Left ventricle myocardium inferior (tissue), 1 donor: ENCODE data around the gene SAPCD2. TPM values are rescaled to one million over a fixed set of nuclear protein-coding genes. Genes with fewer than 3 reads are reported as not detected.

ENCODE experiments used
- DNase-seq: peaks from one replicate; pipeline ENCODE4 v3.0.0-alpha.2; 2020
- H3K27ac ChIP-seq: fragments of 200-600 bp; replicated peaks from 2 replicates; pipeline ENCODE4 v1.8.0; 2021
- H3K27me3 ChIP-seq: fragments of 200-600 bp; 2 replicates; pipeline ENCODE4 v1.8.0; 2021; ENCODE audit warnings: low read depth
- H3K36me3 ChIP-seq: fragments of 200-600 bp; 2 replicates; pipeline ENCODE4 v1.8.0; 2021
- H3K4me1 ChIP-seq: fragments of 200-600 bp; 2 replicates; pipeline ENCODE4 v1.8.0; 2021
- H3K4me3 ChIP-seq: fragments of 200-600 bp; 2 replicates; pipeline ENCODE4 v1.8.0; 2021; ENCODE audit warnings: mild to moderate bottlenecking, moderate library complexity
- H3K9me3 ChIP-seq: fragments of 200-600 bp; replicated peaks from 2 replicates; pipeline ENCODE4 v1.8.0; 2021
- CTCF ChIP-seq: fragments of 200-600 bp; IDR thresholded peaks from 2 replicates; pipeline ENCODE4 v1.8.0; 2021; ENCODE audit warnings: antibody characterized with exemption, mild to moderate bottlenecking, borderline replicate concordance
- intact Hi-C: fragments of 100-400 bp; cut with micrococcal nuclease; formaldehyde crosslinking; loops from one replicate; pipeline ENCODE4 v1.11.0; 2022
- total RNA-seq: library from RNA; stranded (reverse); fragmentation: NEBNext Ultra II Directional; extraction: Animal tissue kit (Norgen Biotek cat#: 25700); gene quantifications from one replicate; pipeline ENCODE4 v1.2.1, GENCODE V29; 2021
- donor health status: DM: no; HTN: yes; CAD: no; lungs with severe emphysema.

Gene SAPCD2
- total RNA-seq, 1 donor from 2014 or later, result 0.25 TPM

- intact Hi-C loops, result no loop called here
- H3K27me3 ChIP-seq, result peaks cover 13% of the 10 kb centered on the region
- peak overlapping the region; percentile 62 for H3K4me3 ChIP-seq
- H3K9me3 ChIP-seq, result no peaks in the 10 kb centered on the region
- TF ChIP-seq CTCF, result no peak
- H3K27ac ChIP-seq, result peak overlapping the region; percentile 87
- DNase-seq, result no peak
- peaks cover 22% of the 10 kb centered on the region for H3K4me1 ChIP-seq
- no peaks in the 10 kb centered on the region for H3K36me3 ChIP-seq
Observed at GRCh38 chr9:137071282-137071681, 925 bp upstream of the SAPCD2 start.

GRCh38 chr9:137070906-137071275 is 534 bp upstream of the SAPCD2 start:
- Histone ChIP-seq H3K27me3 (peaks cover 13% of the 10 kb centered on the region), H3K27ac (peak overlapping the region; percentile 87), H3K36me3 (no peaks in the 10 kb centered on the region), H3K4me3 (peak overlapping the region; percentile 62), H3K4me1 (peaks cover 22% of the 10 kb centered on the region), H3K9me3 (no peaks in the 10 kb centered on the region)
- peak; percentile 72 for DNase-seq
- TF ChIP-seq CTCF, result peak; percentile 51
- intact Hi-C loops, result no loop called here

- no peak for DNase-seq
- peaks cover 22% of the 10 kb centered on the region for H3K4me1 ChIP-seq
- intact Hi-C loops, result no loop called here
- H3K27ac ChIP-seq, result no peak overlapping the region
- peak overlapping the region; percentile 62 for H3K4me3 ChIP-seq
- TF ChIP-seq CTCF, result no peak
- H3K27me3 ChIP-seq, result peaks cover 13% of the 10 kb centered on the region
- no peaks in the 10 kb centered on the region for H3K9me3 ChIP-seq
- no peaks in the 10 kb centered on the region for H3K36me3 ChIP-seq
Observed at GRCh38 chr9:137069508-137070091, 757 bp downstream of the SAPCD2 start.

GRCh38 chr9:137068539-137069507 is 1.5 kb downstream of the SAPCD2 start:
- no peak for DNase-seq
- H3K4me3 ChIP-seq, result peak overlapping the region; percentile 62
- intact Hi-C loops, result no loop called here

More at GRCh38 chr9:137068539-137069507, 1.5 kb downstream of the SAPCD2 start:
- no peak overlapping the region for H3K27ac ChIP-seq
- H3K36me3 ChIP-seq, result no peaks in the 10 kb centered on the region
- H3K4me1 ChIP-seq, result peaks cover 29% of the 10 kb centered on the region
- TF ChIP-seq CTCF, result no peak
- no peaks in the 10 kb centered on the region for H3K9me3 ChIP-seq
- peaks cover 13% of the 10 kb centered on the region for H3K27me3 ChIP-seq
